ENCODE data around the gene NADSYN1.

NADSYN1 gene

GRCh38 chr11:71545405-71545966, 92.5 kb downstream of the NADSYN1 start:
- H3K4me1 Mint-ChIP-seq: peaks cover 11% of the 10 kb centered on the region
- no peak overlapping the region for H3K4me3 Mint-ChIP-seq
- H3K27ac Mint-ChIP-seq: no peak overlapping the region
- no peak for DNase-seq (ENCODE audit: low spot score in 2 of 2)
- H3K36me3 Mint-ChIP-seq: no peaks in the 10 kb centered on the region
- no peak for ATAC-seq
- H3K9me3 Mint-ChIP-seq: no peaks in the 10 kb centered on the region

DNA sequence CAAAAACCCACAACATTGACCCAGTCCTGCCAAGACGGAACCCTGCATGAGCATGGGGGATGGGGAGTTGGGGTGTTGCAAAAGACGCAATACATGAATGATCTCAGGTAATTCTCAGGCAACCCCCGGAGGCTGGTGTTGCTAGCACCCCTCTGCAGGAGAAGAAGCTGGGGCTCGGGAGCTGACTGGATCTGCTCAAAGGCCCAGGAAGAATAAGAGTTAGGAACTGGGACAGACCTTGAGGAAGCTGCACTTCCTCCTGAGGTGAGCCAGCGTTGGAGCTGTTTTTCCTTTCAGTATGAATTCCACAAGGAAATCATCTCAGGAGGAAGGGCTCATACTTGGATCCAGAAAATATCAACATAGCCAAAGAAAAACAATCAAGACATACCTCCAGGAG, 95.1 kb downstream of the NADSYN1 start, which contains the start of gene KRTAP5-9:
TSS of gene KRTAP5-9 (plus strand) at position 301 of the 400 bp plus-strand sequence. CDS start 238 bp downstream, outside the sequence.
- ATAC-seq (no peak), DNase-seq (ENCODE audit: low spot score in 2 of 2) (no peak)
- peaks cover 7% of the 10 kb centered on the region for H3K4me1 Mint-ChIP-seq
- no peak within 1 kb of the TSS for H3K4me3 Mint-ChIP-seq
- H3K9me3 Mint-ChIP-seq: no peaks in the 10 kb centered on the region
- no peaks in the 10 kb centered on the region for H3K36me3 Mint-ChIP-seq
- no peak within 1 kb of the TSS for H3K27ac Mint-ChIP-seq

GRCh38 chr11:71548716-71549151, 95.7 kb downstream of the NADSYN1 start:
- DNase-seq (ENCODE audit: low spot score in 2 of 2) (no peak), ATAC-seq (no peak)
- H3K4me1 Mint-ChIP-seq: peaks cover 1% of the 10 kb centered on the region
- no peak overlapping the region for H3K4me3 Mint-ChIP-seq
- H3K36me3 Mint-ChIP-seq: no peaks in the 10 kb centered on the region
- no peaks in the 10 kb centered on the region for H3K9me3 Mint-ChIP-seq
- H3K27ac Mint-ChIP-seq: no peak overlapping the region

All from stimulated activated effector memory CD8-positive, alpha-beta T cell treated with anti-CD3 and anti-CD28 coated beads, Interleukin-12 subunit alpha, Interleukin-12 subunit beta, amount 100 ng/mL, for 72 hours (primary cell).